Endodermal cell (in vitro differentiated cells): ENCODE data around the gene MRM1. TPM values are rescaled to one million over a fixed set of nuclear protein-coding genes. Genes with fewer than 3 reads are reported as not detected.
A peak's percentile ranks its signal among the peaks of the same experiment; 100 is the strongest.

Experiments
- DNase-seq: peaks from one replicate; pipeline ENCODE4 v3.0.0-alpha.2; 2017
- H3K27ac ChIP-seq: 2 replicates; pipeline ENCODE4 v1.5.1; 2013; ENCODE audit warnings: mild to moderate bottlenecking, low read depth, low read length, moderate library complexity
- H3K27me3 ChIP-seq: 2 replicates; pipeline ENCODE4 v1.6.1; 2013; ENCODE audit warnings: mild to moderate bottlenecking, low read length, moderate library complexity; ENCODE audit not compliant: insufficient read depth, control insufficient read depth, poor library complexity, severe bottlenecking
- H3K36me3 ChIP-seq: 2 replicates; pipeline ENCODE4 v1.7.0; 2013; ENCODE audit warnings: mild to moderate bottlenecking, low read length, moderate library complexity; ENCODE audit not compliant: control insufficient read depth, insufficient read depth
- H3K4me1 ChIP-seq: one replicate; pipeline ENCODE4 v1.7.0; 2013; ENCODE audit warnings: low read length; ENCODE audit not compliant: control insufficient read depth, insufficient read depth
- H3K4me3 ChIP-seq: 2 replicates; pipeline ENCODE4 v1.5.1; 2013; ENCODE audit warnings: mild to moderate bottlenecking, low read length, moderate library complexity
- H3K9ac ChIP-seq: 2 replicates; pipeline ENCODE4 v1.6.1; 2013; ENCODE audit warnings: mild to moderate bottlenecking, low read length, moderate library complexity; ENCODE audit not compliant: poor library complexity, severe bottlenecking; ENCODE audit errors: extremely low read depth
- H3K9me3 ChIP-seq: 2 replicates; pipeline ENCODE4 v1.6.1; 2013; ENCODE audit warnings: mild to moderate bottlenecking, low read length, moderate library complexity; ENCODE audit not compliant: control insufficient read depth
- H3K27ac Mint-ChIP-seq: 2 replicates; pipeline ENCODE4 v1.8.0; 2020; ENCODE audit warnings: mixed read lengths
- H3K27me3 Mint-ChIP-seq: 2 replicates; pipeline ENCODE4 v1.8.0; 2021; ENCODE audit warnings: mild to moderate bottlenecking, mixed read lengths; ENCODE audit not compliant: insufficient read depth
- H3K36me3 Mint-ChIP-seq: 2 replicates; pipeline ENCODE4 v1.8.0; 2020; ENCODE audit warnings: low read depth, mixed read lengths
- H3K4me1 Mint-ChIP-seq: 2 replicates; pipeline ENCODE4 v1.8.0; 2020; ENCODE audit warnings: mixed read lengths
- H3K4me3 Mint-ChIP-seq: 2 replicates; pipeline ENCODE4 v1.8.0; 2020; ENCODE audit warnings: mild to moderate bottlenecking, moderate library complexity, mixed read lengths
- H3K9me3 Mint-ChIP-seq: 2 replicates; pipeline ENCODE4 v1.8.0; 2020; ENCODE audit warnings: mild to moderate bottlenecking, mixed read lengths
- CTCF ChIP-seq: fragments of 200-600 bp; sonication (generic); conservative IDR thresholded peaks from 2 replicates; pipeline ENCODE4 v1.5.0; 2021; ENCODE audit warnings: antibody characterized with exemption, mild to moderate bottlenecking
- WGBS, 2 experiments: methylation state at CpG; one replicate each; pipeline versions ENCODE4 v1.1.5 to v1.1.7; 2013; ENCODE audit warnings: missing lambda C conversion rate in 2 of 2, mixed read lengths in 1 of 2; ENCODE audit not compliant: insufficient coverage in 1 of 2, insufficient read length in 1 of 2; 5-methylcytosine and 5-hydroxymethylcytosine counted together
- total RNA-seq, 2 donors: library from RNA; stranded (reverse); fragmentation: NEBNext Ultra II Directional in 1 of 2; extraction: Animal tissue kit (Norgen Biotek cat#: 25700) in 1 of 2; gene quantifications; 2 replicates in 1 of 2; 3 replicates in 1 of 2; pipeline ENCODE4 v1.2.1, GENCODE V29; 2021

The MRM1 gene
- total RNA-seq, 2 donors from 2014 or later = 10.7 to 11.4 TPM

GRCh38 chr17:36627101-36627500, 25.7 kb downstream of the MRM1 start:
- H3K4me3 ChIP-seq = no peak overlapping the region
- no peak for TF ChIP-seq CTCF
- H3K9me3 Mint-ChIP-seq = no peaks in the 10 kb centered on the region
- H3K36me3 Mint-ChIP-seq = no peaks in the 10 kb centered on the region
- no peaks in the 10 kb centered on the region for H3K36me3 ChIP-seq
- no peak overlapping the region for H3K27ac Mint-ChIP-seq
- H3K9ac ChIP-seq = no peak overlapping the region
- peaks cover 9% of the 10 kb centered on the region for H3K27me3 ChIP-seq
- peaks cover 7% of the 10 kb centered on the region for H3K4me1 ChIP-seq
- H3K27me3 Mint-ChIP-seq = peaks cover 7% of the 10 kb centered on the region
- no peaks in the 10 kb centered on the region for H3K9me3 ChIP-seq
- WGBS, 2 experiments = 82 to 87% methylated on average over 5 to 12 of the region's 12 CpGs
- DNase-seq = peak; percentile 76
- H3K4me3 Mint-ChIP-seq = no peak overlapping the region
- no peak overlapping the region for H3K27ac ChIP-seq
- H3K4me1 Mint-ChIP-seq = peaks cover 34% of the 10 kb centered on the region

GRCh38 chr17:36628576-36628975, 27.2 kb downstream of the MRM1 start:
- H3K36me3 ChIP-seq = no peaks in the 10 kb centered on the region
- no peak overlapping the region for H3K27ac Mint-ChIP-seq
- peaks cover 18% of the 10 kb centered on the region for H3K27me3 ChIP-seq
- no peaks in the 10 kb centered on the region for H3K9me3 Mint-ChIP-seq
- no peak overlapping the region for H3K27ac ChIP-seq
- TF ChIP-seq CTCF = no peak
- WGBS, 2 experiments = 96 to 100% methylated on average over 1 to 2 of the region's 2 CpGs
- peaks cover 11% of the 10 kb centered on the region for H3K27me3 Mint-ChIP-seq
- H3K4me1 ChIP-seq = peaks cover 14% of the 10 kb centered on the region
- H3K4me3 ChIP-seq = no peak overlapping the region
- no peak overlapping the region for H3K9ac ChIP-seq
- no peaks in the 10 kb centered on the region for H3K9me3 ChIP-seq
- DNase-seq = no peak
- no peaks in the 10 kb centered on the region for H3K36me3 Mint-ChIP-seq
- H3K4me3 Mint-ChIP-seq = no peak overlapping the region
- peaks cover 41% of the 10 kb centered on the region for H3K4me1 Mint-ChIP-seq

DNA sequence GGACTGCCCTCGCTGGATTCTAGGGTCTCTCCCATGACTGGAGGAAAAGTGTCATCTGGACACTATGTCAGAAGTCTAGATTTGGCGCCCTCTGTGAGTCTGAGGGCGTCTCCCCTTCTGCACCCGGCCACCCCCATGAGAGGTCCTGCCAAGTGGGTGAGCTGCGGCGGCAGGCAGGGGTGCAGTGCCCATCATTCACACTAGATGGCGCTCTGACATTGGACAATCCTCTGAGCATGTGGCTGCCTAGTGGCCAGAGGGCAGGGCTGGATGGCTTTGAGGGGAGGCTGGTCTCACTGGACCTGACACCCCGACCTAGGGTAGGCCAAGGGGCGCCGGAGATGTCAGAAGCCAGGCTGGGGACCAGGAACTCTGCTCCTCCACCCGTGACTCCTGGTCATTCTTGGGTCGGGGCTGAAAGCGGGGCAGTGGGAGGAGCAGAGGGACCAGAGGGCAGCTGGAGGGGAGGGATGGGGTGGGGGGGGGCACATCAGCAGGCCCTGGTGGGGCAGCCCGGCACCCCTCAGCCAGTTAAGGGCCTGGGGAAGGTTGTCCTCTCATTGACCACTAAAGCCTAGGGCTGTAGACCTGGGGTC, 28.0 kb downstream of the MRM1 start:
- no peaks in the 10 kb centered on the region for H3K9me3 ChIP-seq
- H3K27me3 ChIP-seq = peaks cover 18% of the 10 kb centered on the region
- no peak overlapping the region for H3K27ac ChIP-seq
- H3K4me1 Mint-ChIP-seq = peaks cover 36% of the 10 kb centered on the region
- no peak overlapping the region for H3K9ac ChIP-seq
- DNase-seq = peak; percentile 98
- H3K4me1 ChIP-seq = peaks cover 14% of the 10 kb centered on the region
- H3K27ac Mint-ChIP-seq = no peak overlapping the region
- H3K36me3 ChIP-seq = no peaks in the 10 kb centered on the region
- H3K9me3 Mint-ChIP-seq = no peaks in the 10 kb centered on the region
- peaks cover 11% of the 10 kb centered on the region for H3K27me3 Mint-ChIP-seq
- 7 to 23% methylated on average over 6 to 14 of the region's 14 CpGs for WGBS, 2 experiments
- TF ChIP-seq CTCF = peak; percentile 99
- H3K36me3 Mint-ChIP-seq = no peaks in the 10 kb centered on the region
- H3K4me3 ChIP-seq = no peak overlapping the region
- no peak overlapping the region for H3K4me3 Mint-ChIP-seq
